Measurements from ENCODE around the gene OTULINL.

The OTULINL gene

DNA sequence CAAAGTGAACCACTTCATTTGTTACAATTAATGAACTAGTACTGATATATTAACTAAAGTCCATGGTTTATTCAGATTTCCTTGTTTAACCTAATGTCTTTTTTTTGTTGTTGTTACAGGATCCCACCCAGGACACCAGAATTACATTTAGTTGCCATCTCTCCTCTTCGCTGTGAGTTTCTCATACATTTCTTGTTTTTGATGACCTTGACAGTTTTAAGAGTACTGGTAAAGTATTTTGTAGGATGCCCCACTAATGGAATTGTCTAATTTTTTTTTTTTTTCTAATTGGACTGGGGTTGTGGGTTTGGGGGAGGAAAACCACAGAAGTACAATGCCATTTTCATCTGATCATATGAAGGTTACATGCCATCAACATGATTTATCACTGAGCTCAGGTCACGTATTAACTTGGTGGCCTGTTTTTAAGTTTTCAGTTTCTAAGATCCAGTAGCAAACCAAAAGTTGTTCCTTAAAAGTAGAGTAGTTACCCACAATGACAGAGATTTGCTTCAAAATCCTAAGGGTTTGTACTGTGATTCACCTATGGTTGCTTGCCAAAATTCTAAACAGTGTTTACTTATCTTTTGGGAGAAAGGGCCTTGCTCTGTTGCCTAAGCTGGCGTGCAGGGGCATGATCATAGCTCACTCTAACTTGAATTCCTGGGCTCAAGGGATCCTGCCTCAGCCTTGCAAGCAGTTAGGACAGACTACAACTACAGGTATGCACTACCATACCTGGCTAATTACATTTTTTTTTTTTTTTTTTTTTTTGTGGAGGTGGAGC, 78.4 kb downstream of the OTULINL start:
- DNase-seq (ENCODE audit: low read depth) = no peak
- H3K4me3 ChIP-seq (ENCODE audit: low read depth, low read length) = no peak overlapping the region
- TF ChIP-seq, protein P1, sequence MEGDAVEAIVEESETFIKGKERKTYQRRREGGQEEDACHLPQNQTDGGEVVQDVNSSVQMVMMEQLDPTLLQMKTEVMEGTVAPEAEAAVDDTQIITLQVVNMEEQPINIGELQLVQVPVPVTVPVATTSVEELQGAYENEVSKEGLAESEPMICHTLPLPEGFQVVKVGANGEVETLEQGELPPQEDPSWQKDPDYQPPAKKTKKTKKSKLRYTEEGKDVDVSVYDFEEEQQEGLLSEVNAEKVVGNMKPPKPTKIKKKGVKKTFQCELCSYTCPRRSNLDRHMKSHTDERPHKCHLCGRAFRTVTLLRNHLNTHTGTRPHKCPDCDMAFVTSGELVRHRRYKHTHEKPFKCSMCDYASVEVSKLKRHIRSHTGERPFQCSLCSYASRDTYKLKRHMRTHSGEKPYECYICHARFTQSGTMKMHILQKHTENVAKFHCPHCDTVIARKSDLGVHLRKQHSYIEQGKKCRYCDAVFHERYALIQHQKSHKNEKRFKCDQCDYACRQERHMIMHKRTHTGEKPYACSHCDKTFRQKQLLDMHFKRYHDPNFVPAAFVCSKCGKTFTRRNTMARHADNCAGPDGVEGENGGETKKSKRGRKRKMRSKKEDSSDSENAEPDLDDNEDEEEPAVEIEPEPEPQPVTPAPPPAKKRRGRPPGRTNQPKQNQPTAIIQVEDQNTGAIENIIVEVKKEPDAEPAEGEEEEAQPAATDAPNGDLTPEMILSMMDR (IDR thresholded peaks at IDR 0.05; ENCODE audit: low read depth, low read length, missing control alignments) = no peak

DNA sequence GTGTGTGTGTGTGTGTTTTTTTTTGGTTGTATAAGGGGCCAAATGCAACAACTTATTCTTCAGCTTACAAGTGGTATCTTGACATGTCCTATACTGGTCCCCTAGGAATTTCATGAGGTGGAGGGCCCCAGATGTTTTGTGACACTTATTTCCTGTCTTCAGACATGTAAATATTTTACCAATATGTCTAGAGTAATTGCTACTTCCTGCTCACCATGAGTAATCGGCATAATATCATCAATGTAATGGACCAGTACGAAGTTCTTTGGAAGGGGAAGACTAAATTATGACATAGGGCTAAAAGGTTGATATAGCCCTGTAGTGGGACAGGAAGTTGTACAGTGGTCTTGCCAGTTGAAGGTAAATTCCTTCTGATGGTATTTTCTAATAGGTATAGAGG, 79.2 kb downstream of the OTULINL start:
- H3K4me3 ChIP-seq (ENCODE audit: low read depth, low read length) = no peak overlapping the region
- TF ChIP-seq, protein P1 (IDR thresholded peaks at IDR 0.05; ENCODE audit: low read depth, low read length, missing control alignments) = no peak
- DNase-seq (ENCODE audit: low read depth) = no peak

Data from GM12864 (cell line).